ENCODE measurements around the gene PTPRD.

The PTPRD gene

DNA sequence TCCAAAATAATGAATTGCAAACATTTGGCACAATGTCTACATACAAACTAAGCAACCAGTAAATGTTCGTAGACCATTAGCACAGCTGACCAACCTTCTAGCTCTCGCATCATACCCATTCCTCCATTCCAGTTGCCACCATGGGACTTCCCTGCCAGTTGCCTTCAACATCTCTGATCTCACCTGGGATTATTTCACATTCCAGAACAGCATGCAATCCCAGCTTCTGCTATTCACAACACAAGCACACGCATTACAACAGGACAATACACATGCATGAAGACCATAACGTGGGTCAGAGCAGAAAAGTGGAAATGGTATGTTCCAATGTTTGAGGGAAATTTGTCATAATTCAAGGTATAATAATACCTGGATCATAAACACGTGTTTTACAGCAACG, 1965.0 kb downstream of the PTPRD start:
- TF ChIP-seq REST (IDR thresholded peaks at IDR 0.05; ENCODE audit: insufficient read depth in 1 of 2, low read depth in 2 of 2, low read length in 2 of 2): no peak
- no peak for TF ChIP-seq FOXP2 (optimal IDR thresholded peaks at IDR 0.05; ENCODE audit: borderline replicate concordance, extremely low read depth, extremely low read length, insufficient read depth)
- TF ChIP-seq TAF1 (IDR thresholded peaks at IDR 0.05; ENCODE audit: borderline replicate concordance, insufficient read depth, low read length): no peak
- no peak for TF ChIP-seq POLR2AphosphoS5 (IDR thresholded peaks at IDR 0.05; ENCODE audit: low read depth, low read length)
- TF ChIP-seq SIN3A (IDR thresholded peaks at IDR 0.05; ENCODE audit: borderline replicate concordance, insufficient read depth, low read length): no peak

DNA sequence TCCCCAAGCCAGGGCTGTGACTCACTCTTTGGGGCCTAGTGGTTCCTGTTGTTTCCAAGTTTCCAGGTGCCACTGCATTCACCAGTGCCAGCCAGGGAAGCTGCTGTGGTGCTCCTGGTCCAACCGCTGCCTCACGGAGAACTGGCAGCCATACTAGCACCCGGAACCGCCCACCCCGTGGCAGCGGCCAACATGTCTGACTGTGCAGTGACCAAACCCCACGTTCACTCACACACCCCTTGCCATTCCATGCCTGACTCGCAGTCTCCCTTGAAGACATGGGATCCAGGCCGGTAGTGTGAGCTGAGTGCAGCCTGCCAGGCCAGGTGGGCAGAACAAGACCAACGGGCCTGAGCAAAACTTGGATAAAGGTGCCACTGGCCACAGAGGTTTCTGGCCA, 1968.2 kb downstream of the PTPRD start:
- TF ChIP-seq REST (IDR thresholded peaks at IDR 0.05; ENCODE audit: insufficient read depth in 1 of 2, low read depth in 2 of 2, low read length in 2 of 2): no peak
- TF ChIP-seq TAF1 (IDR thresholded peaks at IDR 0.05; ENCODE audit: borderline replicate concordance, insufficient read depth, low read length): no peak
- no peak for TF ChIP-seq POLR2AphosphoS5 (IDR thresholded peaks at IDR 0.05; ENCODE audit: low read depth, low read length)
- TF ChIP-seq SIN3A (IDR thresholded peaks at IDR 0.05; ENCODE audit: borderline replicate concordance, insufficient read depth, low read length): no peak

- TF ChIP-seq SIN3A (IDR thresholded peaks at IDR 0.05; ENCODE audit: borderline replicate concordance, insufficient read depth, low read length): no peak
- TF ChIP-seq REST (IDR thresholded peaks at IDR 0.05; ENCODE audit: insufficient read depth in 1 of 2, low read depth in 2 of 2, low read length in 2 of 2): no peak
- TF ChIP-seq POLR2AphosphoS5 (IDR thresholded peaks at IDR 0.05; ENCODE audit: low read depth, low read length): no peak
- no peak for TF ChIP-seq FOXP2 (optimal IDR thresholded peaks at IDR 0.05; ENCODE audit: borderline replicate concordance, extremely low read depth, extremely low read length, insufficient read depth)
- TF ChIP-seq TAF1 (IDR thresholded peaks at IDR 0.05; ENCODE audit: borderline replicate concordance, insufficient read depth, low read length): no peak
These were observed 1968.9 kb downstream of the PTPRD start for GRCh38 chr9:8643896-8644295.

GRCh38 chr9:8643464-8643863, 1969.3 kb downstream of the PTPRD start:
- TF ChIP-seq TAF1 (IDR thresholded peaks at IDR 0.05; ENCODE audit: borderline replicate concordance, insufficient read depth, low read length) (no peak), POLR2AphosphoS5 (IDR thresholded peaks at IDR 0.05; ENCODE audit: low read depth, low read length) (no peak), SIN3A (IDR thresholded peaks at IDR 0.05; ENCODE audit: borderline replicate concordance, insufficient read depth, low read length) (no peak), FOXP2 (optimal IDR thresholded peaks at IDR 0.05; ENCODE audit: borderline replicate concordance, extremely low read depth, extremely low read length, insufficient read depth) (no peak), REST (IDR thresholded peaks at IDR 0.05; ENCODE audit: insufficient read depth in 1 of 2, low read depth in 2 of 2, low read length in 2 of 2) (no peak)

DNA sequence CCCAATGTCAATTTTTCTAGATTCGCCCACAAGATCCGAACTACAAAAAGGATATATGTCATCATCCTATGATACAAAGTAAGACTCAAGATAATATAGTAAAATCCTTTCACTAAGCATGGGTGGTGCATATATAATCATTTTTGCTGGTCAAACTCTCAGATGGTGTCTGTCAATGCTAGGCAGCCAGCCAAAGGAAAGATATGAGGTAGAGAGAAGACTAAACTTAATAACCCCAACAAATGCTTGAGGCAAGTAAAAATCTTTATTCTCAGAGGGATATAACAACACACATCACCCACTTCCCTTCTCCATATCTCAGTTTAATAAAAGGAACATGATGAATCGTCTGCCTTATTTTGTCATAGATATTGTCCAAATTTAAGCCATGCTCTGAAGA, 1972.0 kb downstream of the PTPRD start:
- TF ChIP-seq TAF1 (IDR thresholded peaks at IDR 0.05; ENCODE audit: borderline replicate concordance, insufficient read depth, low read length): no peak
- no peak for TF ChIP-seq SIN3A (IDR thresholded peaks at IDR 0.05; ENCODE audit: borderline replicate concordance, insufficient read depth, low read length)
- no peak for TF ChIP-seq POLR2AphosphoS5 (IDR thresholded peaks at IDR 0.05; ENCODE audit: low read depth, low read length)
- no peak for TF ChIP-seq FOXP2 (optimal IDR thresholded peaks at IDR 0.05; ENCODE audit: borderline replicate concordance, extremely low read depth, extremely low read length, insufficient read depth)
- no peak for TF ChIP-seq REST (IDR thresholded peaks at IDR 0.05; ENCODE audit: insufficient read depth in 1 of 2, low read depth in 2 of 2, low read length in 2 of 2)

All from PFSK-1 (cell line).